Measurements from ENCODE around the gene SHBG.

DNA sequence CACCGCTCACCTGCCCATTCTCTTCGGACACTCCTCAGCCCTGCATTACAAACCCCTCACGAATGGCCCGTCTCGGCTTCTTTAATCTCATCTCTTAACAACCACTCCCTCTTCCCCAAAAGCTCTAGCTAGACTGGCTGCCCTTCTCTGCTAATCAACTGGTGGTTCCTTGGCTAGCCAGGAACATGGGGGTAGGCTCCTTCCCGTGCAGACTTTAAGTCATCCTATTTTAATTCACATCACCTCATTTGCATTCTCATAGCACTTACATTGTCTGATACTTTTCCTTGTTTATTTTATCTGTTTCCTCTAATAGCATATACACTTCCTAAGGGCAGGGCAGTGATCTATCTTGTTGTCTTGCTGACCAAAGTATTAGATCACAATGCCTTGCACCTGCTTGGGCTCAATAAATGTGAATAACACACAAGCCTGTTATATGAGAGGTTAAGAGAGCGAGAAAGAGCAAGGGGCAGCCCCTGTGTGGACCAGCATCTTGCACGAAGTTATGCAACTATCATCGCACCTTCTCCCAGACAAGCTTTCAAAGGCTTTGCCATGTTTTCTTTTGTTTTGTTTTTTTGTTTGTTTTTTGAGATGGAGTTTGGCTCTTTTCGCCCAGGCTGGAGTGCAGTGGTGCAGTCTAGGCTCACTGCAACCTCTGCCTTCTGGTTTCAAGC is 47.6 kb downstream of the SHBG start:
- TF ChIP-seq TARDBP (IDR thresholded peaks at IDR 0.05), result no peak
- TF ChIP-seq ARNT (IDR thresholded peaks at IDR 0.05), result no peak
- TF ChIP-seq, protein P1, sequence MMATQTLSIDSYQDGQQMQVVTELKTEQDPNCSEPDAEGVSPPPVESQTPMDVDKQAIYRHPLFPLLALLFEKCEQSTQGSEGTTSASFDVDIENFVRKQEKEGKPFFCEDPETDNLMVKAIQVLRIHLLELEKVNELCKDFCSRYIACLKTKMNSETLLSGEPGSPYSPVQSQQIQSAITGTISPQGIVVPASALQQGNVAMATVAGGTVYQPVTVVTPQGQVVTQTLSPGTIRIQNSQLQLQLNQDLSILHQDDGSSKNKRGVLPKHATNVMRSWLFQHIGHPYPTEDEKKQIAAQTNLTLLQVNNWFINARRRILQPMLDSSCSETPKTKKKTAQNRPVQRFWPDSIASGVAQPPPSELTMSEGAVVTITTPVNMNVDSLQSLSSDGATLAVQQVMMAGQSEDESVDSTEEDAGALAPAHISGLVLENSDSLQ (IDR thresholded peaks at IDR 0.05), result no peak
- TF ChIP-seq BHLHE40 (IDR thresholded peaks at IDR 0.05; ENCODE audit: borderline replicate concordance), result no peak
- no peak for TF ChIP-seq SUZ12 (IDR thresholded peaks at IDR 0.05)
- no peak for TF ChIP-seq FOXM1 (IDR thresholded peaks at IDR 0.05; ENCODE audit: borderline replicate concordance)
- no peak for TF ChIP-seq ELF4 (IDR thresholded peaks at IDR 0.05)
- no peak for TF ChIP-seq FOXA1 (IDR thresholded peaks at IDR 0.05)
- no peak for TF ChIP-seq HDGF (IDR thresholded peaks at IDR 0.05; ENCODE audit: borderline replicate concordance)
- no peak for TF ChIP-seq FOXK2 (IDR thresholded peaks at IDR 0.05)
- no peak for TF ChIP-seq NFRKB (IDR thresholded peaks at IDR 0.05)
- TF ChIP-seq SP1 (IDR thresholded peaks at IDR 0.05), result no peak
